GM11168 (cell line): Measurements from ENCODE around the gene CRTAC1.
"Not testable (repeated sequence)": the region's sequence is repeated elsewhere in the genome, so short reads cannot be mapped to it uniquely, and the experiment has no call there.

Experiments used
- in situ Hi-C: fragments of 300-500 bp; cut with MboI; formaldehyde crosslinking; loops from one replicate; pipeline ENCODE4 v1.12.0; 2022; ENCODE audit warnings: low sequenced_read_pairs; ENCODE audit not compliant: unreplicated experiment

Gene CRTAC1

GRCh38 chr10:97850446-97850845 is 180.0 kb downstream of the CRTAC1 start:
- in situ Hi-C loops: loop anchor here (10.0 kb wide), 1 partner anchor 56 kb away; no protein-coding TSS in a partner anchor

GRCh38 chr10:97849687-97850402 is 180.6 kb downstream of the CRTAC1 start, which contains the start of gene GOLGA7B:
Gene GOLGA7B (plus strand): TSS chr10:97849843. CDS start chr10:97850304, 461 bp downstream.
- in situ Hi-C loops: loop anchor here (10.0 kb wide), 1 partner anchor 55 kb away; no protein-coding TSS in a partner anchor

GRCh38 chr10:97849103-97849686 is 181.2 kb downstream of the CRTAC1 start:
- in situ Hi-C loops: no loop called here

- in situ Hi-C loops: no loop called here
Observed at GRCh38 chr10:97844678-97845077, 185.7 kb downstream of the CRTAC1 start.

- in situ Hi-C loops: not testable (repeated sequence)
Observed at GRCh38 chr10:97843972-97844371, 186.4 kb downstream of the CRTAC1 start.

- in situ Hi-C loops: no loop called here
Observed at GRCh38 chr10:97843281-97843671, 187.1 kb downstream of the CRTAC1 start.

- in situ Hi-C loops: no loop called here
Observed at GRCh38 chr10:97842656-97843280, 187.7 kb downstream of the CRTAC1 start.

- in situ Hi-C loops: not testable (repeated sequence)
Observed at GRCh38 chr10:97842114-97842513, 188.3 kb downstream of the CRTAC1 start.

GRCh38 chr10:97841166-97841565 is 189.3 kb downstream of the CRTAC1 start:
- in situ Hi-C loops: not testable (repeated sequence)

- in situ Hi-C loops: no loop called here
Observed at GRCh38 chr10:97838091-97838490, 192.3 kb downstream of the CRTAC1 start.

- in situ Hi-C loops: no loop called here
Observed at GRCh38 chr10:97836446-97836845, 194.0 kb downstream of the CRTAC1 start.

- in situ Hi-C loops: no loop called here
Observed at GRCh38 chr10:97831259-97831658, 199.2 kb downstream of the CRTAC1 start.

GRCh38 chr10:97830064-97830463 is 200.4 kb downstream of the CRTAC1 start:
- in situ Hi-C loops: no loop called here

GRCh38 chr10:97828721-97829120 is 201.7 kb downstream of the CRTAC1 start:
- in situ Hi-C loops: no loop called here

- in situ Hi-C loops: no loop called here
Observed at GRCh38 chr10:97827702-97828291, 202.6 kb downstream of the CRTAC1 start.

GRCh38 chr10:97826892-97827291 is 203.5 kb downstream of the CRTAC1 start:
- in situ Hi-C loops: no loop called here

- in situ Hi-C loops: no loop called here
Observed at GRCh38 chr10:97825020-97825760, 205.2 kb downstream of the CRTAC1 start.

GRCh38 chr10:97823734-97824133 is 206.7 kb downstream of the CRTAC1 start:
- in situ Hi-C loops: no loop called here

- in situ Hi-C loops: no loop called here
Observed at GRCh38 chr10:97822261-97822687, 208.1 kb downstream of the CRTAC1 start.
